ENCODE results near the gene SCN4B. TPM values are rescaled to one million over a fixed set of nuclear protein-coding genes. Genes with fewer than 3 reads are reported as not detected.

SCN4B gene
- total and polyA plus RNA-seq, 2 of the 4 experiments (the other 2 are of a cell fraction) = 0.18 to 0.44 TPM

- no peak overlapping the region for H3K9ac ChIP-seq (ENCODE audit: low read depth, low read length)
- intact Hi-C loops (cut with micrococcal nuclease) = no loop called here
- no peak overlapping the region for H4K8ac ChIP-seq (ENCODE audit: low read depth in 2 of 2, low read length in 2 of 2)
- CTCF ChIA-PET = no interaction called here
- no peak overlapping the region for H3K14ac ChIP-seq (replicated peaks; ENCODE audit: low read depth, low read length)
- H3K4me1 ChIP-seq (ENCODE audit: control insufficient read depth, insufficient read depth, low read length) = no peaks in the 10 kb centered on the region
- in situ Hi-C loops (cut with MboI; ENCODE audit: low sequenced_read_pairs) = no loop called here
- no peak overlapping the region for H2AFZ ChIP-seq (replicated peaks; ENCODE audit: low read length, poor library complexity)
- no peak for DNase-seq
- no peak overlapping the region for H3K4ac ChIP-seq (ENCODE audit: low read depth, low read length)
- ATAC-seq (ENCODE audit: low read depth) = no peak
- POLR2A ChIA-PET (ENCODE audit: unreplicated experiment) = no interaction called here
- H4K91ac ChIP-seq (ENCODE audit: insufficient read depth, low read depth, low read length) = no peak overlapping the region
- H3K27ac ChIP-seq (ENCODE audit: insufficient read depth, low read length) = no peak overlapping the region
- H4K20me1 ChIP-seq (ENCODE audit: insufficient read depth, low read length) = no peaks in the 10 kb centered on the region
- H3K9me1 ChIP-seq (ENCODE audit: insufficient read depth, low read length) = no peaks in the 10 kb centered on the region
- no peaks in the 10 kb centered on the region for H3K36me3 ChIP-seq (ENCODE audit: control insufficient read depth, insufficient read depth, low read length)
- WGBS, 2 experiments (ENCODE audit: extremely low coverage in 2 of 2, insufficient read length in 1 of 2) = 40% methylated on average over 4 of the region's 11 CpGs; no CpG with 5 or more reads in 1 of the 2 experiments
- no peak overlapping the region for H2AK9ac ChIP-seq (replicated peaks; ENCODE audit: low read depth, low read length, poor library complexity)
- H3K4me3 ChIP-seq (ENCODE audit: insufficient read depth, low read depth, low read length) = no peak overlapping the region
- no peak overlapping the region for H2AK5ac ChIP-seq (ENCODE audit: low read depth, low read length)
- no peak overlapping the region for H2BK20ac ChIP-seq (ENCODE audit: low read depth, low read length)
- H3K18ac ChIP-seq (ENCODE audit: low read depth, low read length) = no peak overlapping the region
- H3K9me3 ChIP-seq (ENCODE audit: control insufficient read depth, insufficient read depth, low read length) = no peaks in the 10 kb centered on the region
- H2BK15ac ChIP-seq (ENCODE audit: low read depth, low read length) = no peak overlapping the region
- TF ChIP-seq CEBPB (IDR thresholded peaks at IDR 0.05; ENCODE audit: low read depth, low read length) (no peak), FOS (IDR thresholded peaks at IDR 0.05; ENCODE audit: low read depth, low read length) (no peak), CHD1 (IDR thresholded peaks at IDR 0.05; ENCODE audit: low read depth, low read length) (no peak), SMC3 (IDR thresholded peaks at IDR 0.05; ENCODE audit: low read depth, low read length) (no peak), ELK1 (IDR thresholded peaks at IDR 0.05; ENCODE audit: borderline replicate concordance, low read depth, low read length) (no peak), NFE2L2 (IDR thresholded peaks at IDR 0.05; ENCODE audit: low read depth, low read length) (no peak), MAFK (IDR thresholded peaks at IDR 0.05; ENCODE audit: low read depth, low read length) (no peak), CTCF (conservative IDR thresholded peaks at IDR 0.05; ENCODE audit: low read depth, low read length) (no peak), MXI1 (IDR thresholded peaks at IDR 0.05; ENCODE audit: borderline replicate concordance, low read depth, low read length) (no peak), RCOR1 (IDR thresholded peaks at IDR 0.05; ENCODE audit: insufficient replicate concordance, low read length) (no peak), USF2 (IDR thresholded peaks at IDR 0.05; ENCODE audit: low read depth, low read length) (no peak), RAD21 (IDR thresholded peaks at IDR 0.05; ENCODE audit: low read length) (no peak), RFX5 (IDR thresholded peaks at IDR 0.05; ENCODE audit: low read depth, low read length) (no peak), POLR2A (IDR thresholded peaks at IDR 0.05; ENCODE audit: low read depth, low read length) (no peak), BHLHE40 (IDR thresholded peaks at IDR 0.05; ENCODE audit: low read depth, low read length) (no peak), MAZ (IDR thresholded peaks at IDR 0.05; ENCODE audit: borderline replicate concordance, low read depth, low read length) (no peak)
- no peak overlapping the region for H3K56ac ChIP-seq (ENCODE audit: extremely low read depth, insufficient read depth, low read length)
- no peak overlapping the region for H2BK120ac ChIP-seq (ENCODE audit: low read depth, low read length)
- no peak overlapping the region for H2BK5ac ChIP-seq (ENCODE audit: low read depth, low read length, poor library complexity, severe bottlenecking)
- peaks cover 4% of the 10 kb centered on the region for H3K27me3 ChIP-seq (ENCODE audit: control insufficient read depth, insufficient read depth, low read length)
- H3K4me2 ChIP-seq (ENCODE audit: low read depth, low read length) = no peak overlapping the region
- no peak overlapping the region for H3K23ac ChIP-seq (ENCODE audit: low read depth, low read length)
- H4K5ac ChIP-seq (ENCODE audit: low read depth, low read length) = no peak overlapping the region
- dilution Hi-C loops (cut with HindIII; ENCODE audit: low sequenced_read_pairs, unreplicated experiment) = no loop called here
- H3K79me1 ChIP-seq (ENCODE audit: low read depth in 1 of 2, low read length in 2 of 2) = no peaks in the 10 kb centered on the region
- no TSS peak for BruUV-seq (replicated peaks)
Observed at GRCh38 chr11:118128721-118129470, 23.7 kb downstream of the SCN4B start.
